Suprapubic skin (tissue), 4 donors: Measurements from ENCODE around the gene SYNPO2.

Experiments
- POLR2A ChIP-seq, 2 donors: fragments of 450-650 bp; IDR thresholded peaks; one replicate each; pipeline ENCODE4 v1.6.1; 2017; ENCODE audit warnings: antibody characterized with exemption in 2 of 2, mild to moderate bottlenecking in 2 of 2, moderate library complexity in 2 of 2
- POLR2AphosphoS5 ChIP-seq, 3 donors: sonication (generic); formaldehyde crosslinking; IDR thresholded peaks; one replicate each; pipeline ENCODE4 v1.6.1; 2017; ENCODE audit warnings: antibody characterized with exemption in 3 of 3

DNA sequence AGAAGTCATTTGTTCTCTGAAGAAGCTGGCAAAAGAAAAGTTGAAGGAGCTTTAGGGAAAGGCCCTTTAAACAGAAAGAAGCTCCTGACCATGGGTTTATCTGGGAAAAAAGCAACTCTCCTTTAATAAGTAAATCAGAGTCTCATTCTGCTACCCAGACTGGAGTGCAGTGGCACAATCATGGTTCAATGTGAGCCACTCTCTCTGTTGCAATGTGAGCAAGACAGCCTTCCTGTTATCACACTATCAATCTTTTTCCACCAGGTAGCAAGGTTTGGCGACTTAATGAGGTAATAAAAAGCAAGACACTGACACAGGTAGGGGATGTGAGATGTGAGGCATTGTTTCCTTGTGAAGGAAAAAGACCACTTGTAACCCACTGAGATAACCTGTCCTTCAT is 111.3 kb downstream of the SYNPO2 start:
- no peak for TF ChIP-seq POLR2A (IDR thresholded peaks at IDR 0.05)
- no peak for TF ChIP-seq POLR2AphosphoS5 (IDR thresholded peaks at IDR 0.05)
